Measurements from ENCODE around the gene MYOZ3.

Gene MYOZ3

GRCh38 chr5:150640311-150641005, 20.6 kb upstream of the MYOZ3 start, which contains the start of gene SYNPO:
SYNPO (plus strand) TSS chr5:150640660; CDS start chr5:150648276, 7,616 bp downstream.
- no peaks in the 10 kb centered on the region for H3K27me3 ChIP-seq (ENCODE audit: control insufficient read depth, insufficient read depth, low read length)
- no peak for TF ChIP-seq CTCF (IDR thresholded peaks at IDR 0.05)
- peak within 1 kb of the TSS; percentile 1 for H3K4me2 ChIP-seq (ENCODE audit: low read length)
- peak within 1 kb of the TSS; percentile 62 for H3K27ac ChIP-seq
- no peaks in the 10 kb centered on the region for H3K79me2 ChIP-seq
- no peaks in the 10 kb centered on the region for H3K36me3 ChIP-seq (ENCODE audit: control insufficient read depth, insufficient read depth, low read length)
- H3K9me3 ChIP-seq (ENCODE audit: control insufficient read depth, low read length), result no peaks in the 10 kb centered on the region
- H3K4me3 ChIP-seq (ENCODE audit: low read depth, low read length), result no peak within 1 kb of the TSS
- H3K9ac ChIP-seq, result no peak within 1 kb of the TSS
- peaks cover 67% of the 10 kb centered on the region for H3K4me1 ChIP-seq
- peak within 1 kb of the TSS; percentile 40 for H2AFZ ChIP-seq

- Histone ChIP-seq H3K4me1 (peaks cover 68% of the 10 kb centered on the region), H3K36me3 (ENCODE audit: control insufficient read depth, insufficient read depth, low read length) (no peaks in the 10 kb centered on the region), H3K79me2 (no peaks in the 10 kb centered on the region), H3K9me3 (ENCODE audit: control insufficient read depth, low read length) (no peaks in the 10 kb centered on the region), H3K4me3 (ENCODE audit: low read depth, low read length) (no peak overlapping the region), H3K9ac (no peak overlapping the region), H3K27ac (peak overlapping the region; percentile 62), H2AFZ (no peak overlapping the region), H3K27me3 (ENCODE audit: control insufficient read depth, insufficient read depth, low read length) (no peaks in the 10 kb centered on the region), H3K4me2 (ENCODE audit: low read length) (peak overlapping the region; percentile 1)
- no peak for TF ChIP-seq CTCF (IDR thresholded peaks at IDR 0.05)
Measured at GRCh38 chr5:150641006-150641570, 20.0 kb upstream of the MYOZ3 start.

- Histone ChIP-seq H3K27me3 (ENCODE audit: control insufficient read depth, insufficient read depth, low read length) (no peaks in the 10 kb centered on the region), H3K9ac (no peak overlapping the region), H3K27ac (peak overlapping the region; percentile 62), H3K4me1 (peaks cover 64% of the 10 kb centered on the region), H3K4me3 (ENCODE audit: low read depth, low read length) (no peak overlapping the region), H3K9me3 (ENCODE audit: control insufficient read depth, low read length) (no peaks in the 10 kb centered on the region), H2AFZ (no peak overlapping the region), H3K4me2 (ENCODE audit: low read length) (peak overlapping the region; percentile 51), H3K36me3 (ENCODE audit: control insufficient read depth, insufficient read depth, low read length) (no peaks in the 10 kb centered on the region), H3K79me2 (no peaks in the 10 kb centered on the region)
- no peak for TF ChIP-seq CTCF (IDR thresholded peaks at IDR 0.05)
Measured at GRCh38 chr5:150641824-150642566, 19.1 kb upstream of the MYOZ3 start.

GRCh38 chr5:150642567-150642927, 18.5 kb upstream of the MYOZ3 start:
- H3K27me3 ChIP-seq (ENCODE audit: control insufficient read depth, insufficient read depth, low read length), result no peaks in the 10 kb centered on the region
- no peak for TF ChIP-seq CTCF (IDR thresholded peaks at IDR 0.05)
- H3K4me3 ChIP-seq (ENCODE audit: low read depth, low read length), result no peak overlapping the region
- no peak overlapping the region for H3K9ac ChIP-seq
- H3K9me3 ChIP-seq (ENCODE audit: control insufficient read depth, low read length), result no peaks in the 10 kb centered on the region
- peaks cover 60% of the 10 kb centered on the region for H3K4me1 ChIP-seq
- no peaks in the 10 kb centered on the region for H3K79me2 ChIP-seq
- H3K4me2 ChIP-seq (ENCODE audit: low read length), result peak overlapping the region; percentile 51
- no peak overlapping the region for H2AFZ ChIP-seq
- H3K36me3 ChIP-seq (ENCODE audit: control insufficient read depth, insufficient read depth, low read length), result no peaks in the 10 kb centered on the region
- H3K27ac ChIP-seq, result peak overlapping the region; percentile 62
